ENCODE results near the gene PLAC9.

PLAC9 gene

DNA sequence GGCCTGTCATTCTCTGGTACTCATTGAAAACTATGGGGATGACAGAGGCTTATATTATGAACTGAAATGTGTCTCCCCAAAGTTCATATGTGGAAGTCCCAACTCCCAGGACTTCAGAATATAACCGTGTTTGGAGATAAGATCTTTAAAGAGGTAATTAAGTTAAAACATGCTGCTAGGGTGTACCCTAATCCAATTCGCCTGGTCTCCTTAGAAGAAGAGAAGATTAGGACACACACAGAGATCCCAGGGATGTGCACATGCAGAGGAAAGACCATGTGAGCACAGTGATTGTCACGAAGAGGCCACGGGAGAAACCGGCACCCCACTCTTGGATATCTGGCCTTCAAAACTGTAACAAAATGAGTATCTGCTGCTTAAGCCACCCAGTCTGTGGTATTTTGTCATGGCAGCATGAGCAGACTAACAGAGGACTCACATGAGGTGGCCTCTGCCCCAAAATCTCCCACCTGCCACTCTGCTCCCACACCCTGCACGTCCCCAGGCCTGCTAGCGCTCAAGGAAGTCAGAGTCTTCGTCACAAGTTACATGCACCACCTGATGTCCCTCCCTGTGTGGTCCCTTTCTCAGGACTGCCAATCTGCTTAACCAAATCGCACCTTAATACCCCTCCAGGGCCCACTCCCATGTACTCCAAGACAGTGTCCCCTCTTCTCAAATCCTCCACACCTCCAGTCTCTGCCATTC lies 26.8 kb downstream of the PLAC9 start:
- H3K4me3 ChIP-seq (ENCODE audit: low read length), result no peak overlapping the region
- no peak for DNase-seq (ENCODE audit: low read depth)
- TF ChIP-seq CTCF (IDR thresholded peaks at IDR 0.05; ENCODE audit: insufficient read depth, low read depth, low read length, missing control alignments), result no peak

DNA sequence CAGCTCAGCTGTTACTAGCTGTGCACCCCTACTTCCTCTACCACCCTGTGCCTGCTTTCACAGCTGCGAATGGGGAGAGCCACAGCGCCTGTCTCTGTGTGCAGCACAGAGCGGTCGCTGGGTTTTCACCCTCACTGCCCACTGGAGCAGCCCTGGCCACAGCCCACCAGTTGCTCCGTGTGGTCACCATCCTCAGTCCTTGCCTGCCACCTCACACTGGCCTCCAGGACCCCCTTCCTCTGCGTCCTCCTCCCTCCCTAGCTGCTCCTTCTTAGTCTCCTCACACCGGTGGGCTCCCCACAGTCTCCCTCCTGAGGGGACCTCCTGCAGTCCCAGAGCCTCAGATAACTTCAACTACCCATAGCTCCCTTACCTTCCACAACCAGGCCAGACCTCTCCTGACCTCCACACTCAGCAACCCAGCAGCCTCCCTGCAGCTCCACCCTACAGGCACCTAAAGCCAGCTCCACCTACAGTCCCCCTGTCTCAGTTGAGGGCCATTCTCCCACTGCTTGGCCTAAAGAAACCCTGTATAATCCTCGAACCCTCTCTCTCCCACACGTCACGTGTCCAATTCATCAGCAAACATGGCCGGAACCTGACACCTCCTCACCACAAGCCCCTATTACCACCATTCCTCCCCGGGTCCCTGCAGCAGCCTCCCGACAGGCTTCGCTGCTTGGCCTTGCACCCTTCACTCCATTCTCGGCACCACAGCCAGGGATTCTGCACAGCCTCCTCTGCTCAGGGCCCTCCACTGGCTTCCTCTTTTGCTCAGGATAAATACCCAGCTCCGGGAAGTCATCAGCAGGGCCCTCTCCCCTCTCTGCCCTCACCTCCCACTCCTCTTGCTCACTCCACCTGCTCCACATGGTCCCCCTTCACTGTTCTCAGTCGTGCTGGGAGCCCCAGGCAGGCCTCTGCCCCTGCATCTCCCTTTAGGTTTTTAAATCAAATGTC lies 28.1 kb downstream of the PLAC9 start:
- H3K4me3 ChIP-seq (ENCODE audit: low read length), result no peak overlapping the region
- no peak for DNase-seq (ENCODE audit: low read depth)
- no peak for TF ChIP-seq CTCF (IDR thresholded peaks at IDR 0.05; ENCODE audit: insufficient read depth, low read depth, low read length, missing control alignments)

DNA sequence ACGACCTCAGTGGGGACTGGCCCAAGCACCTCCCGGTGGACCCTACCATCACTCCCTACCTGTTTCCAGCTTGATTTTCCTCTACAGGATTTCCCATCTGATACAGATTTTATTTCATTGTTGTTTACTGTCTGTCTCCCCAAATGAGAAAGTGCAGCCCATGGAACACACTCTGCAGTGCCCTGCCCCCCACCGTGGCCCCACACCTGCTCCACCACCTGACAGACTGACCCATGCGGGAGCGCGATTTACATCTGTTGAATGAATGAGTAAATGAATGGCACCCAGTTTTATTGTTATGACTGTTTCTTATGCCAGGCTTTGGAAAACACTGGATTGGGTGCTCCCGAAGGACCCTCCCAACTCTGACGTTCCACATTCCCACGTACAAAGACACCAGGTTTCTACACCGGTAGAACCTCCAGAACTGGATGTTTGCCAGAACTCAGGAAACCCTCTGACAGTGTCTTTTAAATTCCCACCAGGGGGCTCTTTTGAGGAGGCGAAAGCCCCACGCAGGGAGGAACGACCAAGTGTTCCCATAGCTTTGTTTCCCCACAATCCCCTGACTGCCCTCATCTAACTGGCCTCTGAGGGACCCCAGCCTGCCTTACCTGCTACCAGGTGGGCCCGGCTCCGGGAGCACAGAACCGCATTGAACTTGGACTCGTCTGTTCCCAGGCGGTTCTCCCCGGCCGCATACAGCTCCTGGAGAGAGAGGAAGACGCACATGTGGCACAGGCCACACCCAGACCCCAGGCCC lies 29.0 kb downstream of the PLAC9 start:
- no peak for TF ChIP-seq CTCF (IDR thresholded peaks at IDR 0.05; ENCODE audit: insufficient read depth, low read depth, low read length, missing control alignments)
- no peak for DNase-seq (ENCODE audit: low read depth)
- H3K4me3 ChIP-seq (ENCODE audit: low read length), result no peak overlapping the region

DNA sequence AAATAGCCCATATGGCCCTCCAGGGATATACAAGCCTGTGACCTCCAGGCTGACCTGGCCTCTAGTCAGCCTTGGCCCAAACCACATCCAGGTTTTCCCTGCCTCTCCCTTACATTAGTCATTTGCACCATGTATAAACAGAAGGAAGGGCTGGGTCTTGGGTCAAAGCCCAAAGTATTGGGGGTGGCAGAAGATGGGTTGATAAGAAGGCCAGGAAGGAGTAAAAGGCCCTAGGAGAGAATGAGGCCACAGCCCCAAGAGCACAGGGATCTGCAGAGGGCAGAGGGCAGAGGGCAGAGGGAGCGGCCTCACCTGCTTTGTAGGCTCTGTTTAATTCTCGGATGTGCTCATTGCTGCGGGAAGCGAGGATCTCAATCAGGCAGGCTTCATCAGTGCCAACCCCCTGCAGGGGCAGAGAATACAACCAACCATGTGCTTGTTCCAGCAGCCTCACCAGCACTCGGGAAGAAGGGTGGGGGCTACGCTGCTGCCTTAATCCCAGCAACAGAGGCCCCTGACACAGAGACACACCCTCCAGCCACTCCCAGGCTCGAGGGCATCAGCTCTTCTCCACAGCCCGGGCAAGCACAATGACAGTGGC lies 31.3 kb downstream of the PLAC9 start:
- no peak for TF ChIP-seq CTCF (IDR thresholded peaks at IDR 0.05; ENCODE audit: insufficient read depth, low read depth, low read length, missing control alignments)
- H3K4me3 ChIP-seq (ENCODE audit: low read length), result no peak overlapping the region
- DNase-seq (ENCODE audit: low read depth), result no peak

GRCh38 chr10:80164596-80164995 lies 32.1 kb downstream of the PLAC9 start:
- peak; percentile 29 for DNase-seq (ENCODE audit: low read depth)
- no peak for TF ChIP-seq CTCF (IDR thresholded peaks at IDR 0.05; ENCODE audit: insufficient read depth, low read depth, low read length, missing control alignments)
- no peak overlapping the region for H3K4me3 ChIP-seq (ENCODE audit: low read length)

- TF ChIP-seq CTCF (IDR thresholded peaks at IDR 0.05; ENCODE audit: insufficient read depth, low read depth, low read length, missing control alignments), result peak; percentile 48
- DNase-seq (ENCODE audit: low read depth), result peak; percentile 89
- H3K4me3 ChIP-seq (ENCODE audit: low read length), result no peak overlapping the region
These were observed 32.6 kb downstream of the PLAC9 start for GRCh38 chr10:80165173-80165572.

Measured in epithelial cell of esophagus (primary cell).